GM23338 (cell line): Measurements from ENCODE around the gene CD28. TPM values are rescaled to one million over a fixed set of nuclear protein-coding genes. Genes with fewer than 3 reads are reported as not detected.

Experiments
- ATAC-seq: fragments of 200-7000 bp; cut with Tn5 transposase; 3 replicates; pipeline ENCODE4 v1.9.1; 2020
- DNase-seq: peaks from one replicate; pipeline ENCODE4 v3.0.0-alpha.2; 2015; ENCODE audit warnings: low spot score
- H2AFZ ChIP-seq: fragments of 200-600 bp; sonication (generic); 2 replicates; pipeline ENCODE4 v1.8.0; 2016; ENCODE audit warnings: antibody characterized with exemption, mild to moderate bottlenecking, moderate library complexity
- H3F3A ChIP-seq: fragments of 200-600 bp; sonication (generic); replicated peaks from 2 replicates; pipeline ENCODE4 v1.8.0; 2017; ENCODE audit warnings: antibody characterized with exemption, mixed run types, low read depth
- H3K27ac ChIP-seq: fragments of 200-600 bp; sonication (generic); 2 replicates; pipeline ENCODE4 v1.6.1; 2016; ENCODE audit warnings: low read depth
- H3K27me3 ChIP-seq: fragments of 200-600 bp; sonication (generic); 2 replicates; pipeline ENCODE4 v1.8.0; 2016; ENCODE audit warnings: mild to moderate bottlenecking, mixed run types, moderate library complexity; ENCODE audit not compliant: insufficient read depth
- H3K36me3 ChIP-seq: fragments of 200-600 bp; sonication (generic); 2 replicates; pipeline ENCODE4 v1.8.0; 2016; ENCODE audit warnings: mild to moderate bottlenecking; ENCODE audit not compliant: insufficient read depth
- H3K4me1 ChIP-seq: fragments of 200-600 bp; sonication (generic); 2 replicates; pipeline ENCODE4 v1.8.0; 2016; ENCODE audit warnings: mild to moderate bottlenecking, moderate library complexity; ENCODE audit not compliant: insufficient read depth
- H3K4me2 ChIP-seq: fragments of 200-600 bp; sonication (generic); 2 replicates; pipeline ENCODE4 v1.7.1; 2017; ENCODE audit warnings: mixed run types
- H3K4me3 ChIP-seq: fragments of 200-600 bp; sonication (generic); 2 replicates; pipeline ENCODE4 v1.6.1; 2016; ENCODE audit warnings: mixed run types
- H3K79me2 ChIP-seq: fragments of 200-600 bp; sonication (generic); replicated peaks from 2 replicates; pipeline ENCODE4 v1.8.0; 2017; ENCODE audit warnings: mild to moderate bottlenecking; ENCODE audit not compliant: insufficient read depth
- H3K9me2 ChIP-seq: fragments of 200-600 bp; sonication (generic); 2 replicates; pipeline ENCODE4 v1.8.0; 2017; ENCODE audit not compliant: insufficient read depth
- H4K20me1 ChIP-seq: fragments of 200-600 bp; sonication (generic); replicated peaks from 2 replicates; pipeline ENCODE4 v1.8.0; 2017; ENCODE audit warnings: mild to moderate bottlenecking; ENCODE audit not compliant: insufficient read depth
- H3K27ac Mint-ChIP-seq: 2 replicates; pipeline ENCODE4 v1.8.0; 2020; ENCODE audit warnings: inconsistent platforms, mild to moderate bottlenecking, moderate library complexity, mixed read lengths
- H3K27me3 Mint-ChIP-seq: 3 replicates; pipeline ENCODE4 v1.8.0; 2022; ENCODE audit warnings: low read depth, mild to moderate bottlenecking, moderate library complexity, mixed read lengths, inconsistent platforms; ENCODE audit not compliant: insufficient read depth, poor library complexity
- H3K36me3 Mint-ChIP-seq: 3 replicates; pipeline ENCODE4 v1.8.0; 2021; ENCODE audit warnings: low read depth, mild to moderate bottlenecking, inconsistent platforms, moderate library complexity, mixed read lengths
- H3K4me1 Mint-ChIP-seq: 3 replicates; pipeline ENCODE4 v1.8.0; 2020; ENCODE audit warnings: mild to moderate bottlenecking, inconsistent platforms, mixed read lengths
- H3K4me3 Mint-ChIP-seq: 3 replicates; pipeline ENCODE4 v1.8.0; 2021; ENCODE audit warnings: moderate library complexity, mild to moderate bottlenecking, inconsistent platforms, mixed read lengths
- H3K9me3 Mint-ChIP-seq: 3 replicates; pipeline ENCODE4 v1.8.0; 2020; ENCODE audit warnings: moderate library complexity, mild to moderate bottlenecking, inconsistent platforms, mixed read lengths
- EZH2 ChIP-seq: fragments of 200-600 bp; sonication (generic); IDR thresholded peaks from one replicate; pipeline ENCODE4 v1.8.0; 2017; ENCODE audit warnings: antibody characterized with exemption, mild to moderate bottlenecking, low read depth; ENCODE audit not compliant: unreplicated experiment
- EZH2phosphoT487 ChIP-seq: fragments of 200-600 bp; sonication (generic); IDR thresholded peaks from one replicate; pipeline ENCODE4 v1.8.1; 2018; ENCODE audit warnings: antibody characterized with exemption; ENCODE audit not compliant: unreplicated experiment
- JUNB ChIP-seq: IDR thresholded peaks from one replicate; pipeline ENCODE4 v1.6.1; 2016; ENCODE audit warnings: antibody characterized with exemption; ENCODE audit not compliant: unreplicated experiment
- STAT1 ChIP-seq: IDR thresholded peaks from one replicate; pipeline ENCODE4 v1.6.1; 2016; ENCODE audit warnings: antibody characterized with exemption; ENCODE audit not compliant: unreplicated experiment
- ZNF114 ChIP-seq: fragments of 250-450 bp; sonication (Bioruptor Pico); IDR thresholded peaks from 2 replicates; pipeline ENCODE4 v1.5.0; 2020; ENCODE audit warnings: mild to moderate bottlenecking, moderate library complexity
- ZNF331 ChIP-seq: fragments of 250-450 bp; sonication (Bioruptor Pico); IDR thresholded peaks from 2 replicates; pipeline ENCODE4 v1.5.0; 2020; ENCODE audit warnings: low read depth, mild to moderate bottlenecking, moderate library complexity
- polyA plus RNA-seq: library from polyadenylated mRNA; unstranded; fragments of >200 nt; fragmentation: Nextera tagmentation; extraction: Ambion mirVana; gene quantifications from 2 replicates; pipeline ENCODE4 v1.2.1, GENCODE V29; 2016
- total RNA-seq: library from RNA; depleted of rRNA; stranded (reverse); fragments of >200 nt; shearing (Covaris generic); gene quantifications from 2 replicates; pipeline ENCODE4 v1.2.3, GENCODE V29; 2014
- TF ChIP-seq, protein P1 (sequence below), 2 experiments: fragments of 200-600 bp in 1 of 2; sonication (generic) in 1 of 2; conservative IDR thresholded peaks; 2 replicates each; pipeline versions ENCODE4 v1.5.1 to v1.6.1; 2016 to 2017; ENCODE audit warnings: antibody characterized with exemption in 2 of 2, low read depth in 2 of 2, mild to moderate bottlenecking in 2 of 2, moderate library complexity in 1 of 2
- TF ChIP-seq, protein P2 (sequence below): IDR thresholded peaks from one replicate; pipeline ENCODE4 v1.6.1; 2018; ENCODE audit warnings: antibody characterized with exemption; ENCODE audit not compliant: unreplicated experiment
- TF ChIP-seq, protein P3 (sequence below): fragments of 250-450 bp; sonication (Bioruptor Pico); IDR thresholded peaks from 2 replicates; pipeline ENCODE4 v1.5.0; 2020; ENCODE audit warnings: mild to moderate bottlenecking, moderate library complexity
- TF ChIP-seq, protein P4 (sequence below): IDR thresholded peaks from 2 replicates; pipeline ENCODE4 v1.6.1; 2016; ENCODE audit warnings: antibody characterized with exemption

Gene CD28
- total and polyA plus RNA-seq, 2 experiments from 2014 or later: not detected

DNA sequence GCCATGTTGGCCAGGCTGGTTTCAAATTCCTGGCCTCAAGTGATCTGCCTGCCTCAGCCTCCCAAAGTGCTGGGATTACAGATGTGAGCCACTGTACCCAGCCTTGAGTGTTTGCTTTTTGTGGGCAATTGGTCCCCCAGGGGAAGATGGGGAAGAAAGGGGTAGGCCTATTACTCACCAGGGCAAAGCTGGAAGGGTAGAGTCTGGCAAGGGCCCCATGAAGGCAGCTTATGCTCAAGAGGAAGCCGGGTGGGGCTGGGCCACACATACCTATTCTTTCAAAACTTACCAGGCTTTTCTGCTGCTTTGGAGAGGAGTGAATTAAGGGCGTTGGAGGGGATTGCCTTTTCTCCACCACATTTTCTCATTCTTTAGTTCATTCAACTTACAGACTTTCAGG lies 24.5 kb upstream of the CD28 start (continued):
- TF ChIP-seq, protein P1, sequence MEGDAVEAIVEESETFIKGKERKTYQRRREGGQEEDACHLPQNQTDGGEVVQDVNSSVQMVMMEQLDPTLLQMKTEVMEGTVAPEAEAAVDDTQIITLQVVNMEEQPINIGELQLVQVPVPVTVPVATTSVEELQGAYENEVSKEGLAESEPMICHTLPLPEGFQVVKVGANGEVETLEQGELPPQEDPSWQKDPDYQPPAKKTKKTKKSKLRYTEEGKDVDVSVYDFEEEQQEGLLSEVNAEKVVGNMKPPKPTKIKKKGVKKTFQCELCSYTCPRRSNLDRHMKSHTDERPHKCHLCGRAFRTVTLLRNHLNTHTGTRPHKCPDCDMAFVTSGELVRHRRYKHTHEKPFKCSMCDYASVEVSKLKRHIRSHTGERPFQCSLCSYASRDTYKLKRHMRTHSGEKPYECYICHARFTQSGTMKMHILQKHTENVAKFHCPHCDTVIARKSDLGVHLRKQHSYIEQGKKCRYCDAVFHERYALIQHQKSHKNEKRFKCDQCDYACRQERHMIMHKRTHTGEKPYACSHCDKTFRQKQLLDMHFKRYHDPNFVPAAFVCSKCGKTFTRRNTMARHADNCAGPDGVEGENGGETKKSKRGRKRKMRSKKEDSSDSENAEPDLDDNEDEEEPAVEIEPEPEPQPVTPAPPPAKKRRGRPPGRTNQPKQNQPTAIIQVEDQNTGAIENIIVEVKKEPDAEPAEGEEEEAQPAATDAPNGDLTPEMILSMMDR (conservative IDR thresholded peaks at IDR 0.05; ENCODE audit: low read depth in 2 of 2): no peak

GRCh38 chr2:203682688-203683130 lies 23.7 kb upstream of the CD28 start:
- no peak for DNase-seq
- H2AFZ ChIP-seq: no peak overlapping the region
- no peaks in the 10 kb centered on the region for H3K9me3 Mint-ChIP-seq
- no peak for TF ChIP-seq JUNB
- no peak for TF ChIP-seq EZH2
- TF ChIP-seq, protein P2, sequence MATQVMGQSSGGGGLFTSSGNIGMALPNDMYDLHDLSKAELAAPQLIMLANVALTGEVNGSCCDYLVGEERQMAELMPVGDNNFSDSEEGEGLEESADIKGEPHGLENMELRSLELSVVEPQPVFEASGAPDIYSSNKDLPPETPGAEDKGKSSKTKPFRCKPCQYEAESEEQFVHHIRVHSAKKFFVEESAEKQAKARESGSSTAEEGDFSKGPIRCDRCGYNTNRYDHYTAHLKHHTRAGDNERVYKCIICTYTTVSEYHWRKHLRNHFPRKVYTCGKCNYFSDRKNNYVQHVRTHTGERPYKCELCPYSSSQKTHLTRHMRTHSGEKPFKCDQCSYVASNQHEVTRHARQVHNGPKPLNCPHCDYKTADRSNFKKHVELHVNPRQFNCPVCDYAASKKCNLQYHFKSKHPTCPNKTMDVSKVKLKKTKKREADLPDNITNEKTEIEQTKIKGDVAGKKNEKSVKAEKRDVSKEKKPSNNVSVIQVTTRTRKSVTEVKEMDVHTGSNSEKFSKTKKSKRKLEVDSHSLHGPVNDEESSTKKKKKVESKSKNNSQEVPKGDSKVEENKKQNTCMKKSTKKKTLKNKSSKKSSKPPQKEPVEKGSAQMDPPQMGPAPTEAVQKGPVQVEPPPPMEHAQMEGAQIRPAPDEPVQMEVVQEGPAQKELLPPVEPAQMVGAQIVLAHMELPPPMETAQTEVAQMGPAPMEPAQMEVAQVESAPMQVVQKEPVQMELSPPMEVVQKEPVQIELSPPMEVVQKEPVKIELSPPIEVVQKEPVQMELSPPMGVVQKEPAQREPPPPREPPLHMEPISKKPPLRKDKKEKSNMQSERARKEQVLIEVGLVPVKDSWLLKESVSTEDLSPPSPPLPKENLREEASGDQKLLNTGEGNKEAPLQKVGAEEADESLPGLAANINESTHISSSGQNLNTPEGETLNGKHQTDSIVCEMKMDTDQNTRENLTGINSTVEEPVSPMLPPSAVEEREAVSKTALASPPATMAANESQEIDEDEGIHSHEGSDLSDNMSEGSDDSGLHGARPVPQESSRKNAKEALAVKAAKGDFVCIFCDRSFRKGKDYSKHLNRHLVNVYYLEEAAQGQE: no peak
- TF ChIP-seq, protein P3, sequence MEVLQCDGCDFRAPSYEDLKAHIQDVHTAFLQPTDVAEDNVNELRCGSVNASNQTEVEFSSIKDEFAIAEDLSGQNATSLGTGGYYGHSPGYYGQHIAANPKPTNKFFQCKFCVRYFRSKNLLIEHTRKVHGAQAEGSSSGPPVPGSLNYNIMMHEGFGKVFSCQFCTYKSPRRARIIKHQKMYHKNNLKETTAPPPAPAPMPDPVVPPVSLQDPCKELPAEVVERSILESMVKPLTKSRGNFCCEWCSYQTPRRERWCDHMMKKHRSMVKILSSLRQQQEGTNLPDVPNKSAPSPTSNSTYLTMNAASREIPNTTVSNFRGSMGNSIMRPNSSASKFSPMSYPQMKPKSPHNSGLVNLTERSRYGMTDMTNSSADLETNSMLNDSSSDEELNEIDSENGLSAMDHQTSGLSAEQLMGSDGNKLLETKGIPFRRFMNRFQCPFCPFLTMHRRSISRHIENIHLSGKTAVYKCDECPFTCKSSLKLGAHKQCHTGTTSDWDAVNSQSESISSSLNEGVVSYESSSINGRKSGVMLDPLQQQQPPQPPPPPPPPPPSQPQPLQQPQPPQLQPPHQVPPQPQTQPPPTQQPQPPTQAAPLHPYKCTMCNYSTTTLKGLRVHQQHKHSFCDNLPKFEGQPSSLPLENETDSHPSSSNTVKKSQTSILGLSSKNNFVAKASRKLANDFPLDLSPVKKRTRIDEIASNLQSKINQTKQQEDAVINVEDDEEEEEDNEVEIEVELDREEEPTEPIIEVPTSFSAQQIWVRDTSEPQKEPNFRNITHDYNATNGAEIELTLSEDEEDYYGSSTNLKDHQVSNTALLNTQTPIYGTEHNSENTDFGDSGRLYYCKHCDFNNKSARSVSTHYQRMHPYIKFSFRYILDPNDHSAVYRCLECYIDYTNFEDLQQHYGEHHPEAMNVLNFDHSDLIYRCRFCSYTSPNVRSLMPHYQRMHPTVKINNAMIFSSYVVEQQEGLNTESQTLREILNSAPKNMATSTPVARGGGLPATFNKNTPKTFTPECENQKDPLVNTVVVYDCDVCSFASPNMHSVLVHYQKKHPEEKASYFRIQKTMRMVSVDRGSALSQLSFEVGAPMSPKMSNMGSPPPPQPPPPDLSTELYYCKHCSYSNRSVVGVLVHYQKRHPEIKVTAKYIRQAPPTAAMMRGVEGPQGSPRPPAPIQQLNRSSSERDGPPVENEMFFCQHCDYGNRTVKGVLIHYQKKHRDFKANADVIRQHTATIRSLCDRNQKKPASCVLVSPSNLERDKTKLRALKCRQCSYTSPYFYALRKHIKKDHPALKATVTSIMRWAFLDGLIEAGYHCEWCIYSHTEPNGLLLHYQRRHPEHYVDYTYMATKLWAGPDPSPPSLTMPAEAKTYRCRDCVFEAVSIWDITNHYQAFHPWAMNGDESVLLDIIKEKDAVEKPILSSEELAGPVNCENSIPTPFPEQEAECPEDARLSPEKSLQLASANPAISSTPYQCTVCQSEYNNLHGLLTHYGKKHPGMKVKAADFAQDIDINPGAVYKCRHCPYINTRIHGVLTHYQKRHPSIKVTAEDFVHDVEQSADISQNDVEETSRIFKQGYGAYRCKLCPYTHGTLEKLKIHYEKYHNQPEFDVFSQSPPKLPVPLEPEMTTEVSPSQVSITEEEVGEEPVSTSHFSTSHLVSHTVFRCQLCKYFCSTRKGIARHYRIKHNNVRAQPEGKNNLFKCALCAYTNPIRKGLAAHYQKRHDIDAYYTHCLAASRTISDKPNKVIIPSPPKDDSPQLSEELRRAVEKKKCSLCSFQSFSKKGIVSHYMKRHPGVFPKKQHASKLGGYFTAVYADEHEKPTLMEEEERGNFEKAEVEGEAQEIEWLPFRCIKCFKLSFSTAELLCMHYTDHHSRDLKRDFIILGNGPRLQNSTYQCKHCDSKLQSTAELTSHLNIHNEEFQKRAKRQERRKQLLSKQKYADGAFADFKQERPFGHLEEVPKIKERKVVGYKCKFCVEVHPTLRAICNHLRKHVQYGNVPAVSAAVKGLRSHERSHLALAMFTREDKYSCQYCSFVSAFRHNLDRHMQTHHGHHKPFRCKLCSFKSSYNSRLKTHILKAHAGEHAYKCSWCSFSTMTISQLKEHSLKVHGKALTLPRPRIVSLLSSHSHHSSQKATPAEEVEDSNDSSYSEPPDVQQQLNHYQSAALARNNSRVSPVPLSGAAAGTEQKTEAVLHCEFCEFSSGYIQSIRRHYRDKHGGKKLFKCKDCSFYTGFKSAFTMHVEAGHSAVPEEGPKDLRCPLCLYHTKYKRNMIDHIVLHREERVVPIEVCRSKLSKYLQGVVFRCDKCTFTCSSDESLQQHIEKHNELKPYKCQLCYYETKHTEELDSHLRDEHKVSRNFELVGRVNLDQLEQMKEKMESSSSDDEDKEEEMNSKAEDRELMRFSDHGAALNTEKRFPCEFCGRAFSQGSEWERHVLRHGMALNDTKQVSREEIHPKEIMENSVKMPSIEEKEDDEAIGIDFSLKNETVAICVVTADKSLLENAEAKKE: no peak
- TF ChIP-seq ZNF331 (CRISPR knock-in tag): no peak
- no peak for TF ChIP-seq ZNF114
- TF ChIP-seq, protein P1 (conservative IDR thresholded peaks at IDR 0.05; ENCODE audit: low read depth in 2 of 2): no peak
- no peak for TF ChIP-seq STAT1
- TF ChIP-seq, protein P4, sequence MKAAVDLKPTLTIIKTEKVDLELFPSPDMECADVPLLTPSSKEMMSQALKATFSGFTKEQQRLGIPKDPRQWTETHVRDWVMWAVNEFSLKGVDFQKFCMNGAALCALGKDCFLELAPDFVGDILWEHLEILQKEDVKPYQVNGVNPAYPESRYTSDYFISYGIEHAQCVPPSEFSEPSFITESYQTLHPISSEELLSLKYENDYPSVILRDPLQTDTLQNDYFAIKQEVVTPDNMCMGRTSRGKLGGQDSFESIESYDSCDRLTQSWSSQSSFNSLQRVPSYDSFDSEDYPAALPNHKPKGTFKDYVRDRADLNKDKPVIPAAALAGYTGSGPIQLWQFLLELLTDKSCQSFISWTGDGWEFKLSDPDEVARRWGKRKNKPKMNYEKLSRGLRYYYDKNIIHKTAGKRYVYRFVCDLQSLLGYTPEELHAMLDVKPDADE: no peak
- TF ChIP-seq EZH2phosphoT487: no peak

More at GRCh38 chr2:203682688-203683130, 23.7 kb upstream of the CD28 start:
- Mint-ChIP-seq H3K36me3 (no peaks in the 10 kb centered on the region), H3K27ac (no peak overlapping the region), H3K4me3 (no peak overlapping the region), H3K27me3 (peaks cover 3% of the 10 kb centered on the region), H3K4me1 (no peaks in the 10 kb centered on the region; the same call in 2 of the 3 replicates)
- Histone ChIP-seq H3K4me1 (no peaks in the 10 kb centered on the region), H3K27me3 (no peaks in the 10 kb centered on the region), H3K36me3 (no peaks in the 10 kb centered on the region), H3K4me3 (no peak overlapping the region), H3F3A (no peaks in the 10 kb centered on the region), H4K20me1 (no peaks in the 10 kb centered on the region), H3K4me2 (no peak overlapping the region), H3K9me2 (peaks cover 8% of the 10 kb centered on the region), H3K79me2 (no peaks in the 10 kb centered on the region), H3K27ac (no peak overlapping the region)
- ATAC-seq: no peak
